ENCODE data around the gene ALS2CL. TPM values are rescaled to one million over a fixed set of nuclear protein-coding genes. Genes with fewer than 3 reads are reported as not detected.

ALS2CL gene
- total RNA-seq, 2 experiments from 2014 or later, result 15.5 to 16.6 TPM

Other genes with a start within 250 kb of the ALS2CL start
- gene LTF, start 228.8 kb downstream of the ALS2CL start, total RNA-seq, result not detected
- gene RTP3, start 195.7 kb downstream of the ALS2CL start, total RNA-seq, result not detected
- under 1 TPM; 0.27 to 0.29 TPM for gene LRRC2, start 127.4 kb downstream of the ALS2CL start, total RNA-seq
- not detected for gene FAM240A, start 81.2 kb downstream of the ALS2CL start, total RNA-seq
- 1 to 10 TPM; 1.2 to 1.6 TPM for gene TMIE, start 7.7 kb upstream of the ALS2CL start, total RNA-seq
- gene PRSS50, start 24.2 kb upstream of the ALS2CL start, total RNA-seq, result not detected
- gene MYL3, start 169.8 kb upstream of the ALS2CL start, total RNA-seq, result not detected
- gene PTH1R, start 184.0 kb upstream of the ALS2CL start, total RNA-seq, result not detected